GM18909 (cell line): Measurements from ENCODE around the gene HLA-DPB1.

Experiments used
- ATAC-seq: cut with Tn5 transposase; IDR thresholded peaks from one replicate; pipeline ENCODE4 v1.9.1; 2021; ENCODE audit warnings: mild to moderate bottlenecking; ENCODE audit not compliant: unreplicated experiment, poor library complexity

Gene HLA-DPB1

DNA sequence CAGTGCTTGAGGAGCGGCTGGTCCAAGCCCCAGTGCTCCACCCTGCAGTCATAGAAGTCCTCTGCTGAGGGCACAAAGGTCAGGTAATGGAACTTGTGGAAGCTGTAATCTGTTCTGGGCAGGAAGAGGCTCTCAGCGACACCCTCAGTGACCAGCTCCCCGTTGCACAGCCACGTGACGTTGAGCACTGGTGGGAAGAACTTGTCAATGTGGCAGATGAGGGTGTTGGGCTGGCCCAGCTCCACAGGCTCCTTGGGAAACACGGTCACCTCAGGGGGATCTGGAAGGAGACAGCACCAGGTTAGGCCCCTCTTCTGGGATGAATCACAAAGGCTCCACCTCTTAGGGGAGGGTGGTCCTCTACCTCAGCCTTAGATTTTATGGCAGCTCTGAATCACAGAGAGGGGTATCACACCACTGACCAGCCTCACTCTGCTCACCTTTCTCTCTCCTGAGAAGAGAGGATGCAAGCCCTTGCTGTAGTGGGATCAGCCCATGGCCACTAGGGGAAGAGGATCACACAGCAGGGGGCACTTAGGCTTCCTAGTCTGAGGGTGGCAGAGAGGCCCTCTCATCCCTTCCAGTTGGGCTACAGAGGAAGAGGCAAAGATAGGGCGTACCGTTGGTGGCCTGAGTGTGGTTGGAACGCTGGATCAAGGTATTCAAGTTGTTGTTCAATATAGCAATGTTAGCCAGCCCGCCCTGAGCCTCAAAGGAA, 6.6 kb upstream of the HLA-DPB1 start:
- ATAC-seq = no peak

DNA sequence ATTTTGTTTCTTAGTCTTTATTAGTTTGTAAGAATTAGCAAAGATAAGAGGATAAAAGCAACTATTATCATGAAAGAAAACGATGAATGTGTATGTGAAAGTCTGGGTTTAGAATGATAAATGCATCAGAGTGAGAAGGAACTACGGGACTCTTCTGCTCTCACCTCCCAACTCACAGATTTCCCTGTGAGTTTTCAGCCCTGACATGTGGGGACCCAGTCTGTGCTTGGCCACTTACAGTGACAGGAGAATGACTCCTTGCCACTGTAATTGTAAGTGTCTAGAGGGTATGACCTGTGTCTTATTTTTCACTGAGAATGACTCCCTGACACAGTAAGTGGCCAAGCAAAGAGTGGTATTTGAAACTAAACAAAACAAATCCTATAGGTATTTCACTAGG, 4.9 kb upstream of the HLA-DPB1 start:
- no peak for ATAC-seq

- ATAC-seq = no peak
Observed at GRCh38 chr6:33071569-33071968, 4.2 kb upstream of the HLA-DPB1 start.

DNA sequence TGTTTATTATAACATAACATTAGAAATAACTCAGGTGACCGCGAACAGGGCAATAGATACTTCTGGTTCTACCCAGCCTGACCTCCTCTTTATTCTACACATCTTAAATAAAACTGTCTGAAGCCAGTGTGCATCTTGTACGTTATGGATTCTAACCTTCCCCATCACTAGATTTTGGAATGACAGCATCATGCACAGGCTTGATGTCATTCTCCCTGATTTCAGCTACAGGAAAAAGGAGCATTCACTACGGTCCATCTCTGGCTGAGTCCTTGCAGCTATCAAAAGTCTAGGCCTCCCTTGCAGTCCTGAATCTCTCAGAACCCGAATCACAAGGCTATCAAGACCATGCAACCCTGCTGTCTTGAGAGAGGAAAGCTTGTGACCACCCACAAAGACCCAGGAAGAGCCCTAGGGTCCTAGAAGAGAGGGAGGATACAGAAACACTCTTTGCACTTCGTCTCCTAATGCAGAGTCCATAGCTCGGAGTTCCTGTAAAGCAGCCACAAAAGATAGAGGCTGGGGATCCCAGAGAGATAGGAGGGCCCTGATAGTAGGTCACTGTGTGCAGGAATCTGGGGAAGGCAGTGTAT, 3.2 kb upstream of the HLA-DPB1 start:
- ATAC-seq = no peak

- ATAC-seq = peak; percentile 70
Observed at GRCh38 chr6:33073431-33073871, 2.3 kb upstream of the HLA-DPB1 start, which contains the start of gene HLA-DPA1. HLA-DPA1 (minus strand) TSS chr6:33073649.

DNA sequence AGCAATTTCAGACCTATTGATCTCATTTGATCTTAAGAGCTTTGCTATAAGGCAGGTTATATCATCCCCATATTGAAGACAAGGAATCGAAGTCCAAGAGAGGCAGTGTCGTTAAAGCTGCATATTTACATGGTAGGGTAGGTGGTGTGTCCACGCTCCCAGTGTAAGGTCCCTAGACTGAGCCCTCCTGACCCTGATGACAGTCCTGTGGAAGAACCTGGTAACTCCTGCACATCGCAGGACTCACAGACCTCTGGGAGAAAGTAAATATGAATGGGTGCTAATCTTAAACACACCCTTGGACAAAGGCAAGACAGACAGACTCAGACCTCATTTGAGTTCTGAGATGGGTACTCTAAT, 602 bp upstream of the HLA-DPB1 start:
- ATAC-seq = peak; percentile 6

- no peak for ATAC-seq
Observed at GRCh38 chr6:33076406-33076934, 680 bp downstream of the HLA-DPB1 start.

GRCh38 chr6:33077908-33078307, 2.1 kb downstream of the HLA-DPB1 start:
- no peak for ATAC-seq

GRCh38 chr6:33078442-33078841, 2.7 kb downstream of the HLA-DPB1 start:
- no peak for ATAC-seq

- no peak for ATAC-seq
Observed at GRCh38 chr6:33078919-33079521, 3.2 kb downstream of the HLA-DPB1 start.

GRCh38 chr6:33079580-33079979, 3.8 kb downstream of the HLA-DPB1 start:
- no peak for ATAC-seq

- ATAC-seq = no peak
Observed at GRCh38 chr6:33080127-33081089, 4.6 kb downstream of the HLA-DPB1 start.

DNA sequence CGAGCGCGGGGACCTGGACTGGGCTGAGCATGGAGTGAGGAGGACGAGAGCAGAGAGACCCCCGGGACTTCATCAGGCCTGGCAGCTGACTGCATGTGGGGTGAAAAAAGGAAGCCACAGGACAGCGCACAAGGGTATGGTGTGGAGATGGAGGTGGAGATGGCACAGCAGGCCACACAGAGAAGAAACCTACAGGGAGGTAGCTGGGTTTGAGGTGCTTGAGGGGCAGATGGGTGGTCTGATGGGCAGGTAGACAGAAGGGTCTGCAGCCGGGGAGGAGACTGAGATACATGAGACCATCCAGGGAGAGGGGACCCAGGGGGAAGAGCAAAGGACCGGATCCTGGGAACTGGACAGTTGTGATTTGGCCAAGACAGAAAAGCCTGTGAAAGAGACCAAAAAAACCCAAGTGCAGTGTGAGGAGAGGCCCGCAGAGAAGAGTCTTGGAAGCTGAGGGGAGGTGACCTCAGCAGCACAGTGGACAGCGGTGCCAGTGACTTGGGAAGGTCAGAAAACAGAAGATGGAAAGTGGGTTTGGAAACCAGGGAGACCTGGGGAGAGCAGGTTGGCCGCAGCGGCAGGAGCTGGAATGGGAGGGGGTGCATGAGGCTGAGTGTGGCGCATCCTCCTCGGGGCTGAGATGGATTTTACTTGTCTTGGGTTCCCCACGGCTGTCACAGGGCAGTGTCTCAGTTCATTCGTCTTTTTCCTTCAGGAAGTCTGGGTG, 5.5 kb downstream of the HLA-DPB1 start:
- no peak for ATAC-seq

DNA sequence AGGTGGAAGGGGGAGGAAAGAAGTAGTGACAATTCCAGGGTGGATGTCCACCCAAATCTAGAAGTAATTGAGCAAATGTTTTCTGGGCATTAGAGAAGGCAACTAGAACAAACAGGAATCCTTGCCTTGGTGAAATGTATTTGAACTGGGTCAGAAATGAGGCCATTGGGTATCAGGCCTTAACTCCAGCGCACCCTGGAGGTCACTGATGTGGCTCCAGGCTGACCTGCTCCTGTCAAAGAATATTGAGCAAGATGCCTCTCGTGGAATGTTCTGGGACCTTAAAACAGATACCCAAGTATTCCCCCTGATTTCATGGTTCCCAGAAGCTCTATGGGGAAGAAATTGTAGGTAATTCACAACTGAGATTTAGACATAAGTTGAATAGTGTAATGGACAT, 6.9 kb downstream of the HLA-DPB1 start:
- no peak for ATAC-seq

- ATAC-seq = no peak
Observed at GRCh38 chr6:33085627-33086026, 9.8 kb downstream of the HLA-DPB1 start.

- no peak for ATAC-seq
Observed at GRCh38 chr6:33088258-33088930, 12.6 kb downstream of the HLA-DPB1 start.

- no peak for ATAC-seq
Observed at GRCh38 chr6:33088931-33089620, 13.3 kb downstream of the HLA-DPB1 start.

GRCh38 chr6:33091957-33092356, 16.2 kb downstream of the HLA-DPB1 start:
- no peak for ATAC-seq

DNA sequence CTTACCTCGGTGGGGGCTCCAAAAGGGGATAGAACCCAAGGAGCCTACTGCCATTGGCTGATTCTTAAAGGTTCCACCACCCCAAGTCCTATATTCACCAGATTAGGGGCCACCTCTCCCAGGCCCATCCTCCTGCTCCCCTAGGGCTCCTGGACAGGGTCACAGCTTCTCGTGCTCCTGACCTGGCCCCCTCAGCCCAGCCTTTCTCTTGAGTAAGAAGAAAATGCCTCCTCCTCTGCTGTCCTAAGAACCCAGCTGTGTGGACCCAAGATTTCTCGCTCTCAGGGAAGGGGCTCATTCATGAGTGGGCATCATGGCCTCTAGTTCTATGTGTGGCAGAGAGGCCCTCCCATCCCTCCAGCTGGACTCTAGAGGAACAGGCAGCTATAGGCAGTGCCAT, 16.6 kb downstream of the HLA-DPB1 start:
- no peak for ATAC-seq
